Loucy (cell line): ENCODE data around the gene DGKB.

Experiments
- H2AFZ ChIP-seq: fragments of 200-600 bp; sonication (generic); 2 replicates; pipeline ENCODE4 v1.6.0; 2016; ENCODE audit warnings: antibody characterized with exemption, mild to moderate bottlenecking, low read length, moderate library complexity
- H3F3A ChIP-seq: fragments of 200-600 bp; 2 replicates; pipeline ENCODE4 v1.6.0; 2016; ENCODE audit warnings: antibody characterized with exemption, low read depth, mild to moderate bottlenecking
- H3K27me3 ChIP-seq: fragments of 200-600 bp; sonication (generic); 2 replicates; pipeline ENCODE4 v1.6.1; 2014; ENCODE audit warnings: low read length, mild to moderate bottlenecking; ENCODE audit not compliant: insufficient read depth, poor library complexity, severe bottlenecking
- H3K36me3 ChIP-seq: fragments of 200-600 bp; sonication (generic); 2 replicates; pipeline ENCODE4 v1.6.1; 2016; ENCODE audit warnings: low read length; ENCODE audit not compliant: insufficient read depth
- H3K4me1 ChIP-seq: fragments of 200-600 bp; sonication (generic); 2 replicates; pipeline ENCODE4 v1.5.1; 2014; ENCODE audit warnings: low read length, mild to moderate bottlenecking; ENCODE audit not compliant: insufficient read depth, poor library complexity, severe bottlenecking
- H3K4me2 ChIP-seq: fragments of 200-600 bp; sonication (generic); 2 replicates; pipeline ENCODE4 v1.6.0; 2014; ENCODE audit warnings: antibody characterized with exemption, low read length, low read depth, mild to moderate bottlenecking; ENCODE audit not compliant: poor library complexity, severe bottlenecking
- H3K4me3 ChIP-seq: fragments of 200-600 bp; sonication (generic); 2 replicates; pipeline ENCODE4 v1.5.1; 2014; ENCODE audit warnings: low read length, mild to moderate bottlenecking, mixed read lengths; ENCODE audit not compliant: poor library complexity, severe bottlenecking
- H3K79me2 ChIP-seq: fragments of 200-600 bp; sonication (generic); 2 replicates; pipeline ENCODE4 v1.6.1; 2014; ENCODE audit warnings: low read length; ENCODE audit not compliant: insufficient read depth
- H3K9ac ChIP-seq: fragments of 200-600 bp; sonication (generic); 2 replicates; pipeline ENCODE4 v1.6.0; 2014; ENCODE audit warnings: mild to moderate bottlenecking, low read depth, low read length, moderate library complexity; ENCODE audit not compliant: poor library complexity, severe bottlenecking
- H3K9me2 ChIP-seq: fragments of 200-600 bp; sonication (generic); replicated peaks from 2 replicates; pipeline ENCODE4 v1.6.1; 2016; ENCODE audit warnings: low read depth, low read length, mixed read lengths
- H3K9me3 ChIP-seq: fragments of 200-600 bp; sonication (generic); 2 replicates; pipeline ENCODE4 v1.6.1; 2014; ENCODE audit warnings: mild to moderate bottlenecking, antibody characterized with exemption, low read length, low read depth; ENCODE audit not compliant: insufficient read depth
- H4K20me1 ChIP-seq: fragments of 200-600 bp; sonication (generic); 2 replicates; pipeline ENCODE4 v1.6.0; 2014; ENCODE audit warnings: antibody characterized with exemption, low read length, mild to moderate bottlenecking; ENCODE audit not compliant: insufficient read depth, poor library complexity, severe bottlenecking
- CTCF ChIP-seq: fragments of 200-600 bp; sonication (generic); conservative IDR thresholded peaks from 2 replicates; pipeline ENCODE4 v1.5.1; 2014; ENCODE audit warnings: mild to moderate bottlenecking, antibody characterized with exemption, low read length
- EZH2phosphoT487 ChIP-seq: fragments of 200-600 bp; IDR thresholded peaks from 2 replicates; pipeline ENCODE4 v1.6.1; 2018; ENCODE audit warnings: antibody characterized with exemption, mild to moderate bottlenecking, moderate library complexity, borderline replicate concordance

Gene DGKB

GRCh38 chr7:14770614-14771013 lies 131.9 kb downstream of the DGKB start:
- no peak overlapping the region for H2AFZ ChIP-seq
- TF ChIP-seq CTCF (no peak), EZH2phosphoT487 (no peak)
- no peak overlapping the region for H3K4me3 ChIP-seq
- no peaks in the 10 kb centered on the region for H3K4me1 ChIP-seq
- no peak overlapping the region for H3K4me2 ChIP-seq
- H3K79me2 ChIP-seq: no peaks in the 10 kb centered on the region
- H3K27me3 ChIP-seq: no peaks in the 10 kb centered on the region
- H3K9me2 ChIP-seq: no peaks in the 10 kb centered on the region
- no peaks in the 10 kb centered on the region for H3F3A ChIP-seq
- no peak overlapping the region for H3K9ac ChIP-seq
- no peaks in the 10 kb centered on the region for H3K36me3 ChIP-seq
- no peaks in the 10 kb centered on the region for H3K9me3 ChIP-seq
- no peaks in the 10 kb centered on the region for H4K20me1 ChIP-seq

- H3K4me3 ChIP-seq: no peak overlapping the region
- no peaks in the 10 kb centered on the region for H3K27me3 ChIP-seq
- H2AFZ ChIP-seq: no peak overlapping the region
- H3K9ac ChIP-seq: no peak overlapping the region
- H3K9me2 ChIP-seq: no peaks in the 10 kb centered on the region
- no peaks in the 10 kb centered on the region for H3K9me3 ChIP-seq
- TF ChIP-seq EZH2phosphoT487 (no peak), CTCF (no peak)
- H3K4me2 ChIP-seq: no peak overlapping the region
- no peaks in the 10 kb centered on the region for H3F3A ChIP-seq
- no peaks in the 10 kb centered on the region for H4K20me1 ChIP-seq
- H3K36me3 ChIP-seq: no peaks in the 10 kb centered on the region
- no peaks in the 10 kb centered on the region for H3K4me1 ChIP-seq
- no peaks in the 10 kb centered on the region for H3K79me2 ChIP-seq
Observed at GRCh38 chr7:14769261-14769660, 133.3 kb downstream of the DGKB start.

GRCh38 chr7:14767716-14768425 lies 134.7 kb downstream of the DGKB start:
- Histone ChIP-seq H3K4me3 (no peak overlapping the region), H3K36me3 (no peaks in the 10 kb centered on the region), H3K79me2 (no peaks in the 10 kb centered on the region), H3K4me1 (no peaks in the 10 kb centered on the region), H3K27me3 (no peaks in the 10 kb centered on the region), H3K9ac (no peak overlapping the region), H2AFZ (no peak overlapping the region), H4K20me1 (no peaks in the 10 kb centered on the region), H3F3A (no peaks in the 10 kb centered on the region), H3K4me2 (no peak overlapping the region), H3K9me3 (no peaks in the 10 kb centered on the region), H3K9me2 (no peaks in the 10 kb centered on the region)
- TF ChIP-seq CTCF (no peak), EZH2phosphoT487 (no peak)
